ENCODE measurements around the gene STK10. TPM values are rescaled to one million over a fixed set of nuclear protein-coding genes. Genes with fewer than 3 reads are reported as not detected.

The STK10 gene
- polyA plus RNA-seq, 1 of the 3 experiments (the other 2 are of a cell fraction) = 11.0 TPM

DNA sequence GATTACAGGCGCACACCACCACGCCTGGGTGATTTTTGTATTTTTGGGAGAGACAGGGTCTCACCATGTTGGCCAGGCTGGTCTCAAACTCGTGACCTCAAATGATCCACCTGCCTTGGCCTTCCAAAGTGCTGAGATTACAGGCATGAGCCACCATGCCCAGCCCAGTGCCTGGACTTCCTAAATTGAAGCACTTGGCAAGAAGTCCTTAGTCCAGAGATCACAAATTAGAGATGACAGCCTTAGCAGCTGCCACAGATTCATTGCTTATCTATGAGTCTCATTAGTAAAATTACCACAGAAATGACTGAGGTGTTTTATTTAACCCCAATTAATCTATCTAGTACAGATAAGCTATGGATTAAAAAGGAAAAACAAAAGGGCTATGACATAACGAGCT lies 25.1 kb upstream of the STK10 start:
- no peak for TF ChIP-seq YY1 (IDR thresholded peaks at IDR 0.05; ENCODE audit: low read depth)
- TF ChIP-seq MEF2A (IDR thresholded peaks at IDR 0.05; ENCODE audit: borderline replicate concordance, low read depth) = no peak
- TF ChIP-seq, protein P1, sequence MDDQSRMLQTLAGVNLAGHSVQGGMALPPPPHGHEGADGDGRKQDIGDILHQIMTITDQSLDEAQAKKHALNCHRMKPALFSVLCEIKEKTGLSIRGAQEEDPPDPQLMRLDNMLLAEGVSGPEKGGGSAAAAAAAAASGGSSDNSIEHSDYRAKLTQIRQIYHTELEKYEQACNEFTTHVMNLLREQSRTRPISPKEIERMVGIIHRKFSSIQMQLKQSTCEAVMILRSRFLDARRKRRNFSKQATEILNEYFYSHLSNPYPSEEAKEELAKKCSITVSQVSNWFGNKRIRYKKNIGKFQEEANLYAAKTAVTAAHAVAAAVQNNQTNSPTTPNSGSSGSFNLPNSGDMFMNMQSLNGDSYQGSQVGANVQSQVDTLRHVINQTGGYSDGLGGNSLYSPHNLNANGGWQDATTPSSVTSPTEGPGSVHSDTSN (IDR thresholded peaks at IDR 0.05) = no peak
- TF ChIP-seq JUND (IDR thresholded peaks at IDR 0.05) = no peak
- TF ChIP-seq, protein P2, sequence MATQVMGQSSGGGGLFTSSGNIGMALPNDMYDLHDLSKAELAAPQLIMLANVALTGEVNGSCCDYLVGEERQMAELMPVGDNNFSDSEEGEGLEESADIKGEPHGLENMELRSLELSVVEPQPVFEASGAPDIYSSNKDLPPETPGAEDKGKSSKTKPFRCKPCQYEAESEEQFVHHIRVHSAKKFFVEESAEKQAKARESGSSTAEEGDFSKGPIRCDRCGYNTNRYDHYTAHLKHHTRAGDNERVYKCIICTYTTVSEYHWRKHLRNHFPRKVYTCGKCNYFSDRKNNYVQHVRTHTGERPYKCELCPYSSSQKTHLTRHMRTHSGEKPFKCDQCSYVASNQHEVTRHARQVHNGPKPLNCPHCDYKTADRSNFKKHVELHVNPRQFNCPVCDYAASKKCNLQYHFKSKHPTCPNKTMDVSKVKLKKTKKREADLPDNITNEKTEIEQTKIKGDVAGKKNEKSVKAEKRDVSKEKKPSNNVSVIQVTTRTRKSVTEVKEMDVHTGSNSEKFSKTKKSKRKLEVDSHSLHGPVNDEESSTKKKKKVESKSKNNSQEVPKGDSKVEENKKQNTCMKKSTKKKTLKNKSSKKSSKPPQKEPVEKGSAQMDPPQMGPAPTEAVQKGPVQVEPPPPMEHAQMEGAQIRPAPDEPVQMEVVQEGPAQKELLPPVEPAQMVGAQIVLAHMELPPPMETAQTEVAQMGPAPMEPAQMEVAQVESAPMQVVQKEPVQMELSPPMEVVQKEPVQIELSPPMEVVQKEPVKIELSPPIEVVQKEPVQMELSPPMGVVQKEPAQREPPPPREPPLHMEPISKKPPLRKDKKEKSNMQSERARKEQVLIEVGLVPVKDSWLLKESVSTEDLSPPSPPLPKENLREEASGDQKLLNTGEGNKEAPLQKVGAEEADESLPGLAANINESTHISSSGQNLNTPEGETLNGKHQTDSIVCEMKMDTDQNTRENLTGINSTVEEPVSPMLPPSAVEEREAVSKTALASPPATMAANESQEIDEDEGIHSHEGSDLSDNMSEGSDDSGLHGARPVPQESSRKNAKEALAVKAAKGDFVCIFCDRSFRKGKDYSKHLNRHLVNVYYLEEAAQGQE (IDR thresholded peaks at IDR 0.05; ENCODE audit: low read depth, low read length) = no peak
- TF ChIP-seq SIN3A (IDR thresholded peaks at IDR 0.05; ENCODE audit: borderline replicate concordance, low read depth, low read length) = no peak
- TF ChIP-seq, protein P3, sequence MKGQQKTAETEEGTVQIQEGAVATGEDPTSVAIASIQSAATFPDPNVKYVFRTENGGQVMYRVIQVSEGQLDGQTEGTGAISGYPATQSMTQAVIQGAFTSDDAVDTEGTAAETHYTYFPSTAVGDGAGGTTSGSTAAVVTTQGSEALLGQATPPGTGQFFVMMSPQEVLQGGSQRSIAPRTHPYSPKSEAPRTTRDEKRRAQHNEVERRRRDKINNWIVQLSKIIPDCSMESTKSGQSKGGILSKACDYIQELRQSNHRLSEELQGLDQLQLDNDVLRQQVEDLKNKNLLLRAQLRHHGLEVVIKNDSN (IDR thresholded peaks at IDR 0.05; ENCODE audit: borderline replicate concordance, low read depth) = no peak
- no peak for TF ChIP-seq FOXJ3 (CRISPR knock-in tag; IDR thresholded peaks at IDR 0.05)
- no peak for TF ChIP-seq NFIC (IDR thresholded peaks at IDR 0.05; ENCODE audit: borderline replicate concordance)
- no peak for TF ChIP-seq ELF1 (IDR thresholded peaks at IDR 0.05)
- TF ChIP-seq POLR2AphosphoS5 (IDR thresholded peaks at IDR 0.05; ENCODE audit: low read depth, low read length) = no peak
- TF ChIP-seq, protein P4, sequence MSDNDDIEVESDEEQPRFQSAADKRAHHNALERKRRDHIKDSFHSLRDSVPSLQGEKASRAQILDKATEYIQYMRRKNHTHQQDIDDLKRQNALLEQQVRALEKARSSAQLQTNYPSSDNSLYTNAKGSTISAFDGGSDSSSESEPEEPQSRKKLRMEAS (IDR thresholded peaks at IDR 0.05; ENCODE audit: low read depth) = no peak
- no peak for TF ChIP-seq RFX5 (IDR thresholded peaks at IDR 0.05; ENCODE audit: low read length)
- no peaks in the 10 kb centered on the region for H3K9me3 ChIP-seq
- H3K9me2 ChIP-seq = no peaks in the 10 kb centered on the region
- H4K20me1 ChIP-seq (ENCODE audit: insufficient read depth) = 0 out of 2 replicates have a peak, but pooled peaks cover 10% of the 10 kb centered on the region
- H3K27me3 ChIP-seq (ENCODE audit: insufficient read depth) = no peaks in the 10 kb centered on the region
- no peak for DNase-seq
- CTCF ChIA-PET = interaction anchor here (1.1 kb wide), 2 partner anchors 16 to 70 kb away, joined by 3 read pairs; no protein-coding TSS in a partner anchor
- POLR2A ChIA-PET = no interaction called here
- no peaks in the 10 kb centered on the region; a peak in 1 of 4 replicates for H3K4me1 ChIP-seq (ENCODE audit: control insufficient read depth in 1 of 2, insufficient read depth in 2 of 2, low read depth in 1 of 2, low read length in 1 of 2)
- H3K4me2 ChIP-seq = no peak overlapping the region
- peaks cover 26 to 50% of the 10 kb centered on the region in 2 experiments for H3K36me3 ChIP-seq (replicated peaks in 1 of 2; ENCODE audit: control insufficient read depth in 1 of 2, insufficient read depth in 2 of 2, low read length in 1 of 2)
- H3K27ac ChIP-seq (ENCODE audit: low read depth in 2 of 2, low read length in 1 of 2) = no peak overlapping the region
- no peak overlapping the region for H2AFZ ChIP-seq (ENCODE audit: low read depth)
- H3K4me3 ChIP-seq (ENCODE audit: low read depth in 2 of 2, low read length in 1 of 2) = no peak overlapping the region
- over 99% methylated on average over 4 of the region's 4 CpGs for WGBS (ENCODE audit: low lambda C conversion rate)
- H3K79me2 ChIP-seq (ENCODE audit: insufficient read depth) = peaks cover 71% of the 10 kb centered on the region
- H3K9ac ChIP-seq = no peak overlapping the region
- H3F3A ChIP-seq (replicated peaks; ENCODE audit: insufficient read depth) = peaks cover 4% of the 10 kb centered on the region
